Activated CD4-positive, alpha-beta T cell treated with anti-CD3 and anti-CD28 coated beads, Interleukin-2, amount 50 U/mL, for 24 hours (primary cell): ENCODE data around the gene MSH3.
"Not testable (repeated sequence)": the region's sequence is repeated elsewhere in the genome, so short reads cannot be mapped to it uniquely, and the experiment has no call there.

Experiments
- DNase-seq, 2 donors: peaks; one replicate each; pipeline ENCODE4 v3.0.0-alpha.2; 2020; ENCODE audit warnings: low read depth in 1 of 2, low spot score in 1 of 2

The MSH3 gene

GRCh38 chr5:80705216-80705769 is 50.8 kb downstream of the MSH3 start:
- DNase-seq = no peak

GRCh38 chr5:80705801-80706200 is 51.3 kb downstream of the MSH3 start:
- no peak for DNase-seq

GRCh38 chr5:80706835-80707447 is 52.5 kb downstream of the MSH3 start:
- DNase-seq = no peak

GRCh38 chr5:80707645-80708044 is 53.2 kb downstream of the MSH3 start:
- no peak for DNase-seq

GRCh38 chr5:80711216-80711615 is 56.8 kb downstream of the MSH3 start:
- DNase-seq = no peak

- no peak for DNase-seq
Observed at GRCh38 chr5:80711938-80712337, 57.5 kb downstream of the MSH3 start.

GRCh38 chr5:80712919-80713318 is 58.5 kb downstream of the MSH3 start:
- no peak for DNase-seq

DNA sequence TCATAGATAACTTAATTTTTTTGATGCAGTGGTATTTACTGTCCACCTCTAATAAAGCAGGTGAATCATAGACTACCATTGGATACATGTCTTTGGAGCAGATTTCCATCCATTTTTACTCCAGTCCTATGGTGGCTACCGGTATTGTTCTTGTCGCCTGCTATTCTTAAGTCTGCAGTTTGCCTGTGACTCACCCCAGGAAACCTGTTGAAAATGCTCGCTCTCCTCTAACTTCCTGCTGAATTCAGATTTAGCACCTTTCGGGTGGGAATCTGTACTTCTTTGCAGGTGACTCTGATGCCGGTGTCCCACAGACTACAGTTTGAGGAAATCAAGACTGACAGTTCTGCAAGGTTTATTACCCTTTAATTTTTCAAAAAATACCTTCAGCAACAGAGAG is 59.2 kb downstream of the MSH3 start:
- no peak for DNase-seq

GRCh38 chr5:80714570-80715298 is 60.3 kb downstream of the MSH3 start:
- DNase-seq = no peak

DNA sequence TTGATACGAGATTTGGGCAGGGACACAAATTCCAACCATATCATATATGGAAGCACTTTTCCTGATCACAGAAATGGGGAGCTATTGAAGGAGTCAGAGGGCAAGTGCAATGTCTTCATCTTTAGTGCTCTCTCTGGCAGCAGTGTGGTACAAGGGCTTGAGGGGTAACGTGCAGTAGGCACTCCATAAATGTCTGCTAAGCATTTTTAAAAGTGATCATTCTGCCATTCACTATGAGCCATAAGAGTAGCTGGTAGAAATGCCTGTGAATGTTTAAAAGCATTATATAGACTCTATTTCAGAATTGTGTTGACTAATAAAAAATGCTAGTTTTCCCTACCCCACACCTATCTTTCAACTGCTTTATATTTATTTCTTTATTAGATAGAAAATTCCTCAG is 61.4 kb downstream of the MSH3 start:
- DNase-seq = no peak

GRCh38 chr5:80720181-80720580 is 65.7 kb downstream of the MSH3 start:
- DNase-seq = no peak

DNA sequence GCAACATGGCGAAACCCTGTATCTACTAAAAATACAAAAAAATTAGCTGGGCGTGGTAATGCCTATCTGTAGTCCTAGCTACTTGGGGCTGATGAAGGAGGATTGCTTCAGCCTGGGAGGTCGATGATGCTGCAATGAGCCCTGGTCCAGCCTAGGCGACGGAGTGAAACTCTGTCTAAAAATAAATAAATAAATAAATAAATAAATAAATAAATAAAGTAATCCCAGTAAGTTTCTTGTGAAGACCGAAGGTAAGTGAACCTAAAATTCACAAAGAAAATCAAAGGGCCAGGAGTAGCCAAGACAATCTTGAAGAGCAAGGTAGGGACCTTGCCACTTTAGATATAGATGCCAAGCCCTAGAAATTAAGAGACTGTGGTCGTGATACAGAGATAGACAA is 68.5 kb downstream of the MSH3 start:
- no peak for DNase-seq

GRCh38 chr5:80725446-80725845 is 71.0 kb downstream of the MSH3 start:
- DNase-seq = no peak

- no peak for DNase-seq
Observed at GRCh38 chr5:80736730-80737129, 82.3 kb downstream of the MSH3 start.

DNA sequence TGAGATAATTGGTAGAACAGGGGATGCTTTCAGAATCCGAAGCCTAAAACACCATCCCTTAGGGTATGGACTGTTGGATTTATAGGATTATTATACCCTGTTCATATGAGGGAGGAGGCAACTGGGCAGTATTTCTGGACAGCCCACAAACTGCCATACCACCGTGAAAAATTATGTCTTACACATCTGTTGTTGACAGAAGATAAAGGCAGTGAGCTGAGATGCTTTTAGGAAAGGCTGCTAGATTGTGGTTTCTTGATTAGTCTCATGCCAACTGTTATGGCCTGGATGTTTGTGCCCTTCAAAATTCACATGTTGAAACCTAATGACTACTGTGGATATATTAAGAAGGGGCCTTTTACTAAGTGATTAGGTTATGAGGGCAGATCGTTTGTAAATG is 84.0 kb downstream of the MSH3 start:
- DNase-seq = no peak

DNA sequence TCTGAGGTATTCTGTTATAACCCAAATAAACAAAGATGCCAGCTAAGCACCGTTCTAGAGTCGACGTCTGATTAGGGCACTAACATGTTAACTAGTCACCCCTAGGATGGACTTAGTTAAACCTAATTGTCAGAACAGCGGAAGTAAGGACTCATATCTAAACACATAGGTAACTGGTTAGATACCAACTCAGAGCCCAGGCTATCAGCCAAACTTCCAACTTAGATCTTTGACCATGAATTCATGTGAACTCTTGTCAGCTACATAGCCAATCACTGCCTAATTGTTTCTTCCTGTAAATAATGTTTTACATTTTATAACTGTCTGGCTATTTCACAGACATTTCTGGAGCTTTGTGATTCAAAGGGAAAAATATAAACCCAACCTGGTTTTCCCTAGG is 84.6 kb downstream of the MSH3 start:
- no peak for DNase-seq

- DNase-seq = no peak
Observed at GRCh38 chr5:80739496-80739895, 85.0 kb downstream of the MSH3 start.

- DNase-seq = no peak
Observed at GRCh38 chr5:80739898-80740297, 85.4 kb downstream of the MSH3 start.

GRCh38 chr5:80740488-80740887 is 86.0 kb downstream of the MSH3 start:
- DNase-seq = not testable (repeated sequence)

DNA sequence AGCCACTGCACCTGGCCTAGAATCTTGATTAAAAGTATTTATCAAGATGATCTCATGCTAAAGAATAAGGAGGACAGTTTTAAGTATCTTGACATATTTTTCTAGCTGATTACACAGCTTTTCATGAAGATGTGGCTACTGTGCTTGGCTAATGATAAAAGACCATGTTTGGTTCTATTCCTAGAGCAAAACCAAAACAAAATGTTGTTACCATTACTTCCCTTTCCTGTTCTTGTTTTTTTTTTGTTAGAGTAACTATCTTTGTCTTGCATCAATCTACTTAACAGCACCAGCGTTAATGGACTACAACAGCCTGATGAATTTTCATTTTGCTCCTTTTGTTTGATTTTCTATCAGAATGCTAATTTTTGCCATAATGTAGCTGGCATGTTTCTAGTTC is 86.5 kb downstream of the MSH3 start:
- DNase-seq = no peak

- DNase-seq = no peak
Observed at GRCh38 chr5:80744149-80744548, 89.7 kb downstream of the MSH3 start.

DNA sequence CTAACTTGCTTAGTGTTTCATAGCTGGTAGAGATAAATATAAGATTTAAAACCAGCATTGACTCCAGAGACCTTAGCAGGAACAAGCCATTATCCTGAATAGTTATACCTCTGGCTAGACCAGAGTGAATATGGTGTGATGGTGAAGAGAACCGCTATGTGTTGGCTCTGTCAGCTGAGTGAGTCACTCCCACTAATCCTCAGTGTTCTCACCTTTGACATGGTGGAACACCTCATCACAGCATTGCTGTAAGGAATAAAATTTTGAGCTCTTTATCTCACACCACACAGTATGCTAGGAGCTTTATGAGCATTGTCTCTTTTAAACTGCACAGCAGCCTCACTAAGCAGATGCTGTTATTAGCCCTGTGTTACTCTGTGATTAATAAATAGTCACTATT is 91.0 kb downstream of the MSH3 start:
- DNase-seq = no peak

DNA sequence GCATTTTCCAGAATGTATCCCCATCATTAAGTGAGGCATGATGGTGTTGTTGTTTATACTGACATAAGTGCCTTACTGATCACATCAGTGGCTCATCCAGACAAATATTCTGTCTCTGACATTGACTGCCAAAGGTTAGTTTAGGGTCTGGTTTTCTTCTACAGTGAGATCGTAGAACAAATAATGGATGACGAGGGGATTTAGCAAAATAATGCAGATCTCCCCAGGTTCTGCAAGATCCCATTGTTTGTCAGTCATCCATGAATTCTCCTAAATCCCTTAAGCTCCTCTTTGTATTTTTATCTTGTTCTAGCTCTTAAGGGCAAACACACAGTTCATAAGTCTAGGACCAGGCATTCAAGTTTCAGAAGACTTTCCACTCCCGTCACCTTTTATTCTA is 93.5 kb downstream of the MSH3 start:
- DNase-seq = no peak
